Measurements from ENCODE around the gene TYROBP. TPM values are rescaled to one million over a fixed set of nuclear protein-coding genes. Genes with fewer than 3 reads are reported as not detected.
A peak's percentile ranks its signal among the peaks of the same experiment; 100 is the strongest.

TYROBP gene
- total RNA-seq, 2 experiments from 2014 or later, result not detected

DNA sequence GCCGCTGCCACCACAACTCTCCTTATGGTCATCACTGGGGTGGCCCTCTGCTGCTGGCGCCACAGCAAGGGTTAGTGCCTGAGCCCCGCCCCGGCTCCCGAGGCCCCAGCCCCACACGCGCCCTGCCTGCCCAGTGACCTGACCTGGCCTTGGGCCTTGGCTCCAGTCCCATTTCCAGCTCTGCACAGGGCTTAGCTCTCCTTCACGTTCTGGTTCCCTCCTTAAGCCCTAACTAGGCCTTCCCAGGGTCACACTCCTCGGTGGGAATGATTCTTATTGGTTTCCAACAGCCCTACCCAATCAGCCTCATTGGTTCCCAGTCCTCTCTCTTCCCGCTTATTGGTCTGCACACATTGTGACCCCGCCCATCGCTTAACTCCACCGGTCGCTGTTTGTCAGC, 45.6 kb downstream of the TYROBP start:
- intact Hi-C loops (cut with micrococcal nuclease), result no loop called here
- Mint-ChIP-seq H3K4me1 (ENCODE audit: low read depth) (peaks cover 8% of the 10 kb centered on the region), H3K4me3 (no peak overlapping the region), H3K27me3 (peaks cover 50% of the 10 kb centered on the region), H3K36me3 (no peaks in the 10 kb centered on the region), H3K27ac (no peak overlapping the region), H3K9me3 (no peaks in the 10 kb centered on the region)
- POLR2A ChIA-PET, result no interaction called here
- CTCF ChIA-PET, result no interaction called here
- no peak for DNase-seq

DNA sequence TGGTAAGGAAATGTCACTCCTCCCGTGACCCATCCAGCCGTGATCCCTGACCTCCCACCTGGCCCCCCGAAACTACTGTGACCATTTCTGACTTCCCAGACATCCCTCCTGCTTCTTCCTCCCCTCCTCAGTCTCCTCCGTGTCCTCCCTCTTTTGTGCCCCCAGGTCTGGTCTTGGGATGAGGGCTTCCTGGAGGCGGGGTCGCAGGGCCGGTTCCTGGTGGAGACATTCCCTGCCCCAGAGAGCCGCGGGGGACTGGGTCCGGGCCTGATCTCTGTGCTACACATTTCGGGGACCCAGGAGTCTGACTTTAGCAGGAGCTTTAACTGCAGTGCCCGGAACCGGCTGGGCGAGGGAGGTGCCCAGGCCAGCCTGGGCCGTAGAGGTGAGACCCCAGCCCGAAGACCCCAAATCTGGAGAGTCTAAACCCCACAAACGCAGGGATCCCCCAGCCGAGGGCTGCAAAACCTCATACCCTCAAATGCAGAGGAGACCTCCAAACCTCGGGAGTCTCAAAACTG, 46.4 kb downstream of the TYROBP start:
- Mint-ChIP-seq H3K4me1 (ENCODE audit: low read depth) (peaks cover 11% of the 10 kb centered on the region), H3K27me3 (peaks cover 52% of the 10 kb centered on the region), H3K4me3 (no peak overlapping the region), H3K9me3 (no peaks in the 10 kb centered on the region), H3K36me3 (no peaks in the 10 kb centered on the region), H3K27ac (no peak overlapping the region)
- no peak for DNase-seq
- ChIA-PET POLR2A (no interaction called here), CTCF (no interaction called here)
- intact Hi-C loops (cut with micrococcal nuclease), result no loop called here

DNA sequence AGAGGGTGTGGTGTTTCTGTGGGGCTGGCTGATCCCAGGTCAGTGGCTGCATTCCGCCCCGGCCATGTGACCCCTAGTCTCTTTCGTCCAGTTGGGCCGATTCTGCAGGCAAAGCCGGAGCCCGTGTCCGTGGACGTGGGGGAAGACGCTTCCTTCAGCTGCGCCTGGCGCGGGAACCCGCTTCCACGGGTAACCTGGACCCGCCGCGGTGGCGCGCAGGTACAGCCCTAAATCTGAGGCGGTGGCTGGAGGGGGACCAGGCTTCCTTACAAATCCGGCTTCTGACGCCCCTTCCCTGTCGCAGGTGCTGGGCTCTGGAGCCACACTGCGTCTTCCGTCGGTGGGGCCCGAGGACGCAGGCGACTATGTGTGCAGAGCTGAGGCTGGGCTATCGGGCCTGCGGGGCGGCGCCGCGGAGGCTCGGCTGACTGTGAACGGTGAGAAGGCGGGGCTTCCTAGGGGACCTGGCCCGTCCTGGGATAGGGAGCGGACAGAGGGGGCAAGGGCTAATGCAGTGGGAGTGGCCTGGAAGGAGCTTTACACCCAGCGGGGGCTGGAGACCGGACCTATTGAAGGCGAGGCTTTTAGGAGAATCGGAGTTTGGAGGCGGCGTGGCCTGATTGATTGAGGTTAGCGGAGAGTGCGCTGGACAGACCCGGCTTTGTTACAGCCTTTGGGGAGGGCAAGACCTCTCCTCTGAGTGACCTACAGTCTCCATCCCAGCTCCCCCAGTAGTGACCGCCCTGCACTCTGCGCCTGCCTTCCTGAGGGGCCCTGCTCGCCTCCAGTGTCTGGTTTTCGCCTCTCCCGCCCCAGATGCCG, 47.1 kb downstream of the TYROBP start:
- H3K27me3 Mint-ChIP-seq, result peaks cover 47% of the 10 kb centered on the region

DNA sequence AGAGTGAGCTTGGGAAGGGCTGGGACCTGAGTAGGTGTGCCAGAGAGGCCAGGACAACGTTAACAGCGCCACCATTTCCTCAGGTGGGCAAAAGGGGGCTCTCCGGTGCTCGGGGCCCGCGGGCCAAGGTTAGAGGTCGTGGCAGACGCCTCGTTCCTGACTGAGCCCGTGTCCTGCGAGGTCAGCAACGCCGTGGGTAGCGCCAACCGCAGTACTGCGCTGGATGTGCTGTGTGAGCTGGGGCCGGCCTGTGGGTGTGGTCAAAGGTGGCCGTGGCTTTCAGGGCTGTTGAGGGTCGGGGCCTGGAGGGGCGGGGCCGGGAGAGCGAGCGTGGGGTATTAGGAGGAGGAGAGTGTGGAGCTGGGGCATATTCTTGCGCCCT, 47.7 kb downstream of the TYROBP start:
- DNase-seq, result no peak
- no peak overlapping the region for H3K27ac Mint-ChIP-seq
- H3K27me3 Mint-ChIP-seq, result peaks cover 46% of the 10 kb centered on the region
- POLR2A ChIA-PET, result no interaction called here
- no peaks in the 10 kb centered on the region for H3K9me3 Mint-ChIP-seq
- no peaks in the 10 kb centered on the region for H3K36me3 Mint-ChIP-seq
- intact Hi-C loops (cut with micrococcal nuclease), result no loop called here
- no peak overlapping the region for H3K4me3 Mint-ChIP-seq
- CTCF ChIA-PET, result no interaction called here
- peaks cover 11% of the 10 kb centered on the region for H3K4me1 Mint-ChIP-seq (ENCODE audit: low read depth)

More for the DNA sequence above, 47.1 kb downstream of the TYROBP start:
- ChIA-PET POLR2A (no interaction called here), CTCF (no interaction called here)
- intact Hi-C loops (cut with micrococcal nuclease), result no loop called here
- no peak for DNase-seq
- Mint-ChIP-seq H3K4me3 (no peak overlapping the region), H3K36me3 (no peaks in the 10 kb centered on the region), H3K27ac (no peak overlapping the region), H3K4me1 (ENCODE audit: low read depth) (peaks cover 11% of the 10 kb centered on the region), H3K9me3 (no peaks in the 10 kb centered on the region)

DNA sequence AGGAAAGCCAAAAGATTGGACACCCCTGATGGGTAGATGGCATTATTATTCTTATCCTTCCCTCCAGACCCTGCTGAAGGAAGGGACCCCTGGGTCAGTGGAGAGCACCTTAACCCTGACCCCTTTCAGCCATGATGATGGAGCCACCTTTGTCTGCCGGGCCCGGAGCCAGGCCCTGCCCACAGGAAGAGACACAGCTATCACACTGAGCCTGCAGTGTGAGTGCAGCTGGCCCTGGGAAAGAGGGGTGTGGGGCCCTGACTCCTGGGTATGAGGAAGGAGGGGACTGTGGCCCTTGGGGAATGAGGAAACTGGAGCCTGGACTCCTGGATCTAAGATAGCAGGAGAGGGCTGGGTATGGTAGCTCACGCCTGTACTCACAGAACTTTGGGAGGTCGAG, 48.7 kb downstream of the TYROBP start:
- Mint-ChIP-seq H3K9me3 (no peaks in the 10 kb centered on the region), H3K27ac (no peak overlapping the region), H3K4me1 (ENCODE audit: low read depth) (peaks cover 11% of the 10 kb centered on the region), H3K4me3 (no peak overlapping the region), H3K27me3 (peaks cover 54% of the 10 kb centered on the region), H3K36me3 (no peaks in the 10 kb centered on the region)
- intact Hi-C loops (cut with micrococcal nuclease), result no loop called here
- DNase-seq, result no peak
- ChIA-PET CTCF (no interaction called here), POLR2A (no interaction called here)

DNA sequence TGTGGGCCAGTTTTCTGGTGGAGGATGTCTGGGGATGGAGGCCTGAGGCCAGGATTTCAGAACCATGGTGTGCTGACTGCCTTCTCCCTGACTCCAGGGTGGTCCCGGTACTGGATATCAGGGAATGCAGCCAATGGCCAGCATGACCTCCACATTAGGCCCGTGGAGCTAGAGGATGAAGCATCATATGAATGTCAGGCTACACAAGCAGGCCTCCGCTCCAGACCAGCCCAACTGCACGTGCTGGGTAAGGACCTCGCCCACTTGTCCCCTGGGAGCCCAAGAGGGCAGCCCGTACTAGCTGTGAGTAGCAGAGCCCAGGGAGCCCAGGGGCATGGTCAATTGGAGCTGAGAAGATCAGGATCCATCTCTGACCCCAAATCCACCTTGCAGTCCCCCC, 49.8 kb downstream of the TYROBP start:
- POLR2A ChIA-PET, result no interaction called here
- DNase-seq, result no peak
- Mint-ChIP-seq H3K27ac (no peak overlapping the region), H3K4me3 (no peak overlapping the region), H3K4me1 (ENCODE audit: low read depth) (peaks cover 11% of the 10 kb centered on the region), H3K9me3 (no peaks in the 10 kb centered on the region), H3K27me3 (peaks cover 55% of the 10 kb centered on the region), H3K36me3 (no peaks in the 10 kb centered on the region)
- CTCF ChIA-PET, result no interaction called here
- intact Hi-C loops (cut with micrococcal nuclease), result no loop called here

DNA sequence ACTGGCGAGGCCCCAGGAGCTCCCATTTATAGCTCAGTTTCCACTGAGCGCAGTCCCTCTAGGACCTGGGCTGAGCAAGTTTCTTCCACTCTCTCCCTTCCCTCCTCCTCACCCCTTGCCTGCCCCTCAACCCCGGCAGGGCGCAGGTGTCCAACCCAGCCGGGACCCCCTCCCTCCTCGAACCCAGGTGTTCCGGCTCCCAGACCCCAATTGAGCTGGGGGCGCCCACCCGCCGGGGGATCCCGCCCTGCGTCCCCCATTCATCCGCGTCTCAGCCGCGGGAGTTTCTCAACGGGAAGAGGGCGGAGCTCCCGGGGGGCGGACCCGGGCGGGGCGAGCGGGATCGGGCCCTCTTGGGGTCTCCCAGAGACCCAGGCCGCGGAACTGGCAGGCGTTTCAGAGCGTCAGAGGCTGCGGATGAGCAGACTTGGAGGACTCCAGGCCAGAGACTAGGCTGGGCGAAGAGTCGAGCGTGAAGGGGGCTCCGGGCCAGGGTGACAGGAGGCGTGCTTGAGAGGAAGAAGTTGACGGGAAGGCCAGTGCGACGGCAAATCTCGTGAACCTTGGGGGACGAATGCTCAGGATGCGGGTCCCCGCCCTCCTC, 51.4 kb downstream of the TYROBP start, which contains the start of gene KIRREL2:
KIRREL2 (plus strand) TSS at position 366 of the 604 bp plus-strand sequence; CDS start at position 575, 209 bp downstream.
- Mint-ChIP-seq H3K4me1 (ENCODE audit: low read depth) (peaks cover 11% of the 10 kb centered on the region), H3K36me3 (no peaks in the 10 kb centered on the region), H3K27ac (no peak within 1 kb of the TSS), H3K4me3 (peak within 1 kb of the TSS; percentile 67), H3K9me3 (no peaks in the 10 kb centered on the region), H3K27me3 (peaks cover 59% of the 10 kb centered on the region)
- peak; percentile 37 for DNase-seq
- CTCF ChIA-PET, result no interaction called here
- intact Hi-C loops (cut with micrococcal nuclease), result no loop called here
- POLR2A ChIA-PET, result interaction anchor here (1.3 kb wide), 1 partner anchor 108 kb away, joined by 3 read pairs; the partner anchor contains the start of gene LIN37

Other genes starting within 250 kb of the TYROBP start
- 1 to 10 TPM in 1 of 2 experiments, under 1 TPM in 1; 0.90 to 1.0 TPM for gene UPK1A, start 241.8 kb downstream of the TYROBP start, total RNA-seq
- 100 to 1,000 TPM; 226 to 228 TPM for gene ZBTB32, start 203.7 kb downstream of the TYROBP start, total RNA-seq
- 10 to 100 TPM; 47.0 to 54.2 TPM for gene KMT2B, start 190.3 kb downstream of the TYROBP start, total RNA-seq
- 10 to 100 TPM; 90.1 to 92.8 TPM for gene IGFLR1, start 165.8 kb downstream of the TYROBP start, total RNA-seq
- 10 to 100 TPM; 34.6 to 37.8 TPM for gene U2AF1L4, start 162.9 kb downstream of the TYROBP start, total RNA-seq
- 10 to 100 TPM; 46.7 to 47.9 TPM for gene PSENEN, start 162.6 kb downstream of the TYROBP start, total RNA-seq
- gene LIN37, start 159.7 kb downstream of the TYROBP start, total RNA-seq, result 1 to 10 TPM; 7.5 TPM
- under 1 TPM; 0.36 to 0.53 TPM for gene HSPB6, start 151.3 kb downstream of the TYROBP start, total RNA-seq
- 10 to 100 TPM; 38.4 to 40.0 TPM for gene PROSER3, start 150.1 kb downstream of the TYROBP start, total RNA-seq
- gene ARHGAP33, start 132.7 kb downstream of the TYROBP start, total RNA-seq, result 10 to 100 TPM; 35.0 to 39.3 TPM
- not detected for gene PRODH2, start 95.5 kb downstream of the TYROBP start, total RNA-seq
- gene NPHS1, start 55.8 kb downstream of the TYROBP start, total RNA-seq, result not detected
- under 1 TPM; 0.78 to 0.92 TPM for gene KIRREL2, start 51.4 kb downstream of the TYROBP start, total RNA-seq
- 1 to 10 TPM; 1.2 to 2.6 TPM for gene APLP1, start 39.7 kb downstream of the TYROBP start, total RNA-seq
- gene NFKBID, start 7.8 kb downstream of the TYROBP start, total RNA-seq, result 10 to 100 TPM; 66.7 to 70.9 TPM
- gene HCST, start 5.8 kb downstream of the TYROBP start, total RNA-seq, result 10 to 100 TPM; 50.7 to 52.9 TPM
- gene LRFN3, start 28.1 kb upstream of the TYROBP start, total RNA-seq, result 1 to 10 TPM; 8.7 to 9.1 TPM
- 10 to 100 TPM; 15.8 to 18.9 TPM for gene SDHAF1, start 86.9 kb upstream of the TYROBP start, total RNA-seq
- gene SYNE4, start 100.5 kb upstream of the TYROBP start, total RNA-seq, result 1 to 10 TPM; 2.0 to 2.9 TPM
- 10 to 100 TPM; 40.9 to 44.7 TPM for gene ALKBH6, start 105.9 kb upstream of the TYROBP start, total RNA-seq
- under 1 TPM; 0.12 to 0.44 TPM for gene CLIP3, start 124.6 kb upstream of the TYROBP start, total RNA-seq
- 1 to 10 TPM; 2.1 to 2.2 TPM for gene THAP8, start 146.0 kb upstream of the TYROBP start, total RNA-seq
- 10 to 100 TPM; 16.8 to 17.7 TPM for gene WDR62, start 146.6 kb upstream of the TYROBP start, total RNA-seq
- gene OVOL3, start 202.8 kb upstream of the TYROBP start, total RNA-seq, result not detected
- gene POLR2I, start 206.6 kb upstream of the TYROBP start, total RNA-seq, result 10 to 100 TPM; 84.1 to 84.8 TPM
- gene TBCB, start 207.2 kb upstream of the TYROBP start, total RNA-seq, result 100 to 1,000 TPM; 134 to 137 TPM
- gene CAPNS1, start 231.8 kb upstream of the TYROBP start, total RNA-seq, result 100 to 1,000 TPM; 430 to 447 TPM
- not detected for gene COX7A1, start 244.2 kb upstream of the TYROBP start, total RNA-seq